Measurements from ENCODE around the gene ZDHHC17. TPM values are rescaled to one million over a fixed set of nuclear protein-coding genes. Genes with fewer than 3 reads are reported as not detected.
A peak's percentile ranks its signal among the peaks of the same experiment; 100 is the strongest.

The ZDHHC17 gene
- total and polyA plus RNA-seq, 7 donors = 7.8 to 22.7 (median 20.2) TPM

- 42 to 55% (median 43%) methylated on average over 6 of the region's 6 CpGs for WGBS, 3 donors
- Histone ChIP-seq H3K27ac (no peak overlapping the region), H3K27me3 (ENCODE audit: insufficient read depth in 3 of 3, low read length in 2 of 3) (no peaks in the 10 kb centered on the region), H3K36me3 (ENCODE audit: insufficient read depth in 1 of 2, low read depth in 1 of 2) (peaks cover 0 to 87% of the 10 kb centered on the region in 2 donors), H3K9me3 (no peaks in the 10 kb centered on the region), H3K4me3 (no peak overlapping the region), H3K4me1 (no peaks in the 10 kb centered on the region)
- TF ChIP-seq, protein P1, sequence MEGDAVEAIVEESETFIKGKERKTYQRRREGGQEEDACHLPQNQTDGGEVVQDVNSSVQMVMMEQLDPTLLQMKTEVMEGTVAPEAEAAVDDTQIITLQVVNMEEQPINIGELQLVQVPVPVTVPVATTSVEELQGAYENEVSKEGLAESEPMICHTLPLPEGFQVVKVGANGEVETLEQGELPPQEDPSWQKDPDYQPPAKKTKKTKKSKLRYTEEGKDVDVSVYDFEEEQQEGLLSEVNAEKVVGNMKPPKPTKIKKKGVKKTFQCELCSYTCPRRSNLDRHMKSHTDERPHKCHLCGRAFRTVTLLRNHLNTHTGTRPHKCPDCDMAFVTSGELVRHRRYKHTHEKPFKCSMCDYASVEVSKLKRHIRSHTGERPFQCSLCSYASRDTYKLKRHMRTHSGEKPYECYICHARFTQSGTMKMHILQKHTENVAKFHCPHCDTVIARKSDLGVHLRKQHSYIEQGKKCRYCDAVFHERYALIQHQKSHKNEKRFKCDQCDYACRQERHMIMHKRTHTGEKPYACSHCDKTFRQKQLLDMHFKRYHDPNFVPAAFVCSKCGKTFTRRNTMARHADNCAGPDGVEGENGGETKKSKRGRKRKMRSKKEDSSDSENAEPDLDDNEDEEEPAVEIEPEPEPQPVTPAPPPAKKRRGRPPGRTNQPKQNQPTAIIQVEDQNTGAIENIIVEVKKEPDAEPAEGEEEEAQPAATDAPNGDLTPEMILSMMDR (IDR thresholded peaks at IDR 0.05) = no peak
- DNase-seq = no peak
- intact Hi-C loops (cut with DNase I) = no loop called here
- peak in 2 of 4 donors; percentile 30 to 55 for ATAC-seq
Measured at GRCh38 chr12:76810671-76811419, 46.9 kb downstream of the ZDHHC17 start.

GRCh38 chr12:76811976-76812375 lies 48.1 kb downstream of the ZDHHC17 start:
- peaks cover 0 to 87% of the 10 kb centered on the region in 2 donors for H3K36me3 ChIP-seq (ENCODE audit: insufficient read depth in 1 of 2, low read depth in 1 of 2)
- 66 to 75% (median 69%) methylated on average over 1 of the region's 1 CpG for WGBS, 3 donors
- no peak overlapping the region for H3K27ac ChIP-seq
- H3K4me3 ChIP-seq = no peak overlapping the region
- no peak for DNase-seq
- intact Hi-C loops (cut with DNase I) = no loop called here
- no peak for ATAC-seq
- TF ChIP-seq, protein P1 (IDR thresholded peaks at IDR 0.05) = no peak
- no peaks in the 10 kb centered on the region for H3K27me3 ChIP-seq (ENCODE audit: insufficient read depth in 3 of 3, low read length in 2 of 3)
- H3K9me3 ChIP-seq = no peaks in the 10 kb centered on the region
- H3K4me1 ChIP-seq = no peaks in the 10 kb centered on the region

- ATAC-seq (no peak), DNase-seq (no peak)
- no peak overlapping the region for H3K4me3 ChIP-seq
- intact Hi-C loops (cut with DNase I) = no loop called here
- peaks cover 0 to 85% of the 10 kb centered on the region in 2 donors for H3K36me3 ChIP-seq (ENCODE audit: insufficient read depth in 1 of 2, low read depth in 1 of 2)
- no peak overlapping the region for H3K27ac ChIP-seq
- TF ChIP-seq, protein P1 (IDR thresholded peaks at IDR 0.05) = no peak
- H3K4me1 ChIP-seq = no peaks in the 10 kb centered on the region
- H3K9me3 ChIP-seq = no peaks in the 10 kb centered on the region
- no peaks in the 10 kb centered on the region for H3K27me3 ChIP-seq (ENCODE audit: insufficient read depth in 3 of 3, low read length in 2 of 3)
Measured at GRCh38 chr12:76813265-76813664, 49.4 kb downstream of the ZDHHC17 start.

GRCh38 chr12:76813972-76814371 lies 50.1 kb downstream of the ZDHHC17 start:
- Histone ChIP-seq H3K4me3 (no peak overlapping the region), H3K9me3 (no peaks in the 10 kb centered on the region), H3K27me3 (ENCODE audit: insufficient read depth in 3 of 3, low read length in 2 of 3) (no peaks in the 10 kb centered on the region), H3K27ac (no peak overlapping the region), H3K36me3 (ENCODE audit: insufficient read depth in 1 of 2, low read depth in 1 of 2) (peaks cover 0 to 81% of the 10 kb centered on the region in 2 donors), H3K4me1 (no peaks in the 10 kb centered on the region)
- intact Hi-C loops (cut with DNase I) = no loop called here
- DNase-seq (no peak), ATAC-seq (no peak)
- 89 to 93% (median 89%) methylated on average over 4 of the region's 4 CpGs for WGBS, 3 donors
- TF ChIP-seq, protein P1 (IDR thresholded peaks at IDR 0.05) = no peak
